Osteocyte (in vitro differentiated cells): ENCODE measurements around the gene UGP2. TPM values are rescaled to one million over a fixed set of nuclear protein-coding genes. Genes with fewer than 3 reads are reported as not detected.
"Not testable (repeated sequence)": the region's sequence is repeated elsewhere in the genome, so short reads cannot be mapped to it uniquely, and the experiment has no call there.

ENCODE experiments used
- DNase-seq: peaks from one replicate; pipeline ENCODE4 v3.0.0; 2021; ENCODE audit warnings: mixed read lengths; ENCODE audit not compliant: unreplicated experiment; ENCODE audit errors: extremely low spot score
- H3K27ac Mint-ChIP-seq: one replicate; pipeline ENCODE4 v1.8.0; 2021; ENCODE audit warnings: mild to moderate bottlenecking, mixed read lengths; ENCODE audit not compliant: unreplicated experiment
- H3K27me3 Mint-ChIP-seq: one replicate; pipeline ENCODE4 v1.8.0; 2021; ENCODE audit warnings: mixed read lengths; ENCODE audit not compliant: unreplicated experiment
- H3K36me3 Mint-ChIP-seq: one replicate; pipeline ENCODE4 v1.8.0; 2021; ENCODE audit warnings: mixed read lengths; ENCODE audit not compliant: unreplicated experiment
- H3K4me1 Mint-ChIP-seq: one replicate; pipeline ENCODE4 v1.8.0; 2021; ENCODE audit warnings: mixed read lengths; ENCODE audit not compliant: unreplicated experiment
- H3K4me3 Mint-ChIP-seq: one replicate; pipeline ENCODE4 v1.8.0; 2021; ENCODE audit warnings: mild to moderate bottlenecking, moderate library complexity, mixed read lengths; ENCODE audit not compliant: unreplicated experiment
- H3K9me3 Mint-ChIP-seq: one replicate; pipeline ENCODE4 v1.8.0; 2021; ENCODE audit warnings: mixed read lengths; ENCODE audit not compliant: unreplicated experiment
- total RNA-seq: library from RNA; stranded (reverse); gene quantifications from 2 replicates; pipeline ENCODE4 v1.2.1, GENCODE V29; 2021
- TF ChIP-seq, protein P1 (sequence below): fragments of 200-600 bp; sonication (generic); IDR thresholded peaks from 2 replicates; pipeline ENCODE4 v1.5.0; 2021; ENCODE audit warnings: antibody characterized with exemption, mild to moderate bottlenecking, moderate library complexity

Gene UGP2
- total RNA-seq, 1 donor from 2014 or later, result 109 TPM

GRCh38 chr2:63844616-63845015, 2.9 kb downstream of the UGP2 start:
- Mint-ChIP-seq H3K4me1 (peaks cover 71% of the 10 kb centered on the region), H3K27ac (no peak overlapping the region), H3K36me3 (no peaks in the 10 kb centered on the region), H3K4me3 (peak overlapping the region; percentile 93), H3K27me3 (no peaks in the 10 kb centered on the region), H3K9me3 (no peaks in the 10 kb centered on the region)
- TF ChIP-seq, protein P1, sequence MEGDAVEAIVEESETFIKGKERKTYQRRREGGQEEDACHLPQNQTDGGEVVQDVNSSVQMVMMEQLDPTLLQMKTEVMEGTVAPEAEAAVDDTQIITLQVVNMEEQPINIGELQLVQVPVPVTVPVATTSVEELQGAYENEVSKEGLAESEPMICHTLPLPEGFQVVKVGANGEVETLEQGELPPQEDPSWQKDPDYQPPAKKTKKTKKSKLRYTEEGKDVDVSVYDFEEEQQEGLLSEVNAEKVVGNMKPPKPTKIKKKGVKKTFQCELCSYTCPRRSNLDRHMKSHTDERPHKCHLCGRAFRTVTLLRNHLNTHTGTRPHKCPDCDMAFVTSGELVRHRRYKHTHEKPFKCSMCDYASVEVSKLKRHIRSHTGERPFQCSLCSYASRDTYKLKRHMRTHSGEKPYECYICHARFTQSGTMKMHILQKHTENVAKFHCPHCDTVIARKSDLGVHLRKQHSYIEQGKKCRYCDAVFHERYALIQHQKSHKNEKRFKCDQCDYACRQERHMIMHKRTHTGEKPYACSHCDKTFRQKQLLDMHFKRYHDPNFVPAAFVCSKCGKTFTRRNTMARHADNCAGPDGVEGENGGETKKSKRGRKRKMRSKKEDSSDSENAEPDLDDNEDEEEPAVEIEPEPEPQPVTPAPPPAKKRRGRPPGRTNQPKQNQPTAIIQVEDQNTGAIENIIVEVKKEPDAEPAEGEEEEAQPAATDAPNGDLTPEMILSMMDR, result no peak
- no peak for DNase-seq

- Mint-ChIP-seq H3K4me3 (no peak overlapping the region), H3K36me3 (no peaks in the 10 kb centered on the region), H3K4me1 (peaks cover 72% of the 10 kb centered on the region), H3K27ac (peak overlapping the region; percentile 74), H3K27me3 (no peaks in the 10 kb centered on the region), H3K9me3 (no peaks in the 10 kb centered on the region)
- TF ChIP-seq, protein P1, result no peak
- DNase-seq, result no peak
Observed at GRCh38 chr2:63845866-63846265, 4.2 kb downstream of the UGP2 start.

GRCh38 chr2:63846487-63846886, 4.8 kb downstream of the UGP2 start:
- Mint-ChIP-seq H3K27me3 (no peaks in the 10 kb centered on the region), H3K27ac (peak overlapping the region; percentile 74), H3K4me3 (no peak overlapping the region), H3K36me3 (no peaks in the 10 kb centered on the region), H3K4me1 (peaks cover 77% of the 10 kb centered on the region), H3K9me3 (no peaks in the 10 kb centered on the region)
- DNase-seq, result no peak
- TF ChIP-seq, protein P1, result no peak

DNA sequence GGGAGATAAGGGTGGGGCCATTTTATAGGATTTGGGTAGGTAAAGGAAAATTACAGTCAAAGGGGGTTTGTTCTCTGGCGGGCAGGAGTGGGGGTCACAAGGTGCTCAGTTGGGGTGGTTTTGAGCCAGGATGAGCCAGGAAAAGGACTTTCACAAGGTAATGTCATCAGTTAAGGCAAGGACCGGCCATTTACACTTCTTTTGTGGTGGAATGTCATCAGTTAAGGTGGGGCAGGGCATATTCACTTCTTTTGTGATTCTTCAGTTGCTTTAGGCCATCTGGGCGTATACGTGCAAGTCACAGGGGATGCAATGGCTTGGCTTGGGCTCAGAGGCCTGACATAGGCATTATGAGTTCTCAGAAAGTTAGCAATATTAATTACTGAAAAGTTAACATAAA, 5.9 kb downstream of the UGP2 start:
- not testable (repeated sequence) for H3K9me3 Mint-ChIP-seq, H3K4me3 Mint-ChIP-seq, H3K27me3 Mint-ChIP-seq, H3K36me3 Mint-ChIP-seq, DNase-seq
- peak overlapping the region; percentile 95 for H3K27ac Mint-ChIP-seq
- peaks cover 82% of the 10 kb centered on the region for H3K4me1 Mint-ChIP-seq

DNA sequence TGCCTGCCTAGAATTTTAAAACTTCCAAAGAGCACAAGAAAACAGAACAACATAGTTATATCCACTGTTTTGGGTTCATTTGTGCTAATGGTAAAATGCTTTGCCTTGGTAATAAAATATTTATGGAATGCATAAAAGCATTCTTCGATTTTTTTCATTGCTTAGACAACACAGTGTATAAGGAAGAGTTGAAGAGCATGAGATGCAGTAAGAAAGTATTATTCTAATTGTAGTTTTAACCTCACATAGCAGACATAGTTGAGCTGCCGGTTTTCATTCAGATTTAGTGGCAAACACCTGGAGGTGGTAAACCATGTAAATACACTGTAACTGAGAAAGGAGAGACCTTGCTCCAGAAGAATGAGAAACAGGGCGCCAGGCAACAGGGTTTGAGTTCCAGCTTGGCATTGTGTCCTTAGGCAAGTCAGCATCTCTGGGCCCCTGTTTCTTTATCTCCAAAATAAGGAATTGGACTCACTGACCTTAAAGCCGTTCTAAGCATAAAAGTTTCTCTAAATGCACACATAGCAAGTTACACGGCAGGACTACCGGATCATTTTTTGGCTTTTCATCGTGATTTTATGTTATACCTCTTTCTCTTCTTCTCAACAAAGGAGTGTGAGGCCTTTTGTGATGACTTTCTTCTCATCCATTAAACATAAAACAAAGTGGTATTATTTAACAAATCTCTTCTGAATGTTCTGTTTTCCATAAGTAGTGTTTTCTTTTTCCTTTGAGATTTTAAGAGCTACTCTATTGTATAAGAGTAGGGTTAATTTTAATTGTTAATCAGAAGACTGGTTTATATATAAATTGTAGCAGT, 7.9 kb downstream of the UGP2 start:
- Mint-ChIP-seq H3K27ac (peak overlapping the region; percentile 95), H3K27me3 (no peaks in the 10 kb centered on the region), H3K36me3 (peaks cover 2% of the 10 kb centered on the region), H3K9me3 (no peaks in the 10 kb centered on the region), H3K4me3 (peak overlapping the region; percentile 42), H3K4me1 (peaks cover 85% of the 10 kb centered on the region)
- no peak for DNase-seq
- TF ChIP-seq, protein P1, result no peak
